ENCODE results near the gene MYOD1.

MYOD1 gene

DNA sequence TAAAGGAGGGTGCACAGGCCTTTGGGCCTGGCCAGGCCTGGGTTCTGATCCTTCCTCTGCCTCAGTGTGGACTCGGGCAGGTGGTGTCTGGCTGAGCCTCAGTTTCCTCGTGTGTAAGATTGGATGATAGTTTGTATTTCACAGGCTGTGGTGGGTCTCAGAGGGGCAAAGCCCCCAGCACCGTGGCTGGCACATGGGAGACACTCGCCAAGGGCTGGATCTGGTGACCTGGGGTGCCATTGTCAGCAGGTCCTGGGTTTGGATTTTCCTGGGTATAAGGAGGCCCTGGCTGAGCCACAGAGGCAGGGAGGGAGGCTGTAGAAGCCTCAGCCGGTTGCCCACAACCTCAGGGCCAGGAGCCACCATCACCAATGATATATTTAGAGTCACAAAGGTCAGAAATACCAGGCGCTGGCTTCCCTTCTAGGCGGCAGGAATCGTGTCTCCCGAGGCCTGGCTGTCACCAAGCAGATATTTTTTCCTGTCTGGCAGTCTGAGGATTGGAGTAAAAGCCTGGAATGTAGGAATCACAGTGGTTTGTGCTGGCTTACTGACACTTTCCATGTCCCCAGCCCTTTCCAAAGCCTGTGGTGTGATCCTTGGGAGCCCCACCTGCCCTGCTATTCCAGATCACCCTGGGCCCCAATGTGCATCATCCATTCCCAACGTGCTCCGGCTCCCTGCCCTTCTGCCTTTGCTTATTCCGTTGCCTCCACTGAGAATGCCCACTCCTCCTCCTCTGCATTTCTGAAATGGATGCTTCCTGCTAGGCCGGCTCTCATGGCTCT lies 30.8 kb downstream of the MYOD1 start:
- DNase-seq (ENCODE audit: low read depth in 2 of 2) = no peak

DNA sequence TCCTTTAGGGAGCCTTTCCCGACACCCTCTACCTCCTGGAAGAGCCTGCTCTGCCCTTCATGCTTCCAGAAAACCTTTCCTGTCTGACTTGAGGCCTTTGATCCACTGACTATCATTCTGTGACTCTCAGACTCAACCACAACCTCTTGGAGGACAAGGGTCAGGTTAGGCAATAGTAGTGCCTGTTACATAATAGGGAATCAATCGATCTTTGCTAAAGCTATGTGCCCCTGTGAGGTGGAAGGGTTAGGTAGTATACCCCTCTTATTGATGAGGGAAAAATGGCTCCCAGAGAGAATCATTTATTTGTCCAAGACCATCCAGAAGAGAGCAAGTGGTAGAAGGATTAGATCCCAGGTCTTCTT lies 31.4 kb downstream of the MYOD1 start:
- no peak for DNase-seq (ENCODE audit: low read depth in 2 of 2)

DNA sequence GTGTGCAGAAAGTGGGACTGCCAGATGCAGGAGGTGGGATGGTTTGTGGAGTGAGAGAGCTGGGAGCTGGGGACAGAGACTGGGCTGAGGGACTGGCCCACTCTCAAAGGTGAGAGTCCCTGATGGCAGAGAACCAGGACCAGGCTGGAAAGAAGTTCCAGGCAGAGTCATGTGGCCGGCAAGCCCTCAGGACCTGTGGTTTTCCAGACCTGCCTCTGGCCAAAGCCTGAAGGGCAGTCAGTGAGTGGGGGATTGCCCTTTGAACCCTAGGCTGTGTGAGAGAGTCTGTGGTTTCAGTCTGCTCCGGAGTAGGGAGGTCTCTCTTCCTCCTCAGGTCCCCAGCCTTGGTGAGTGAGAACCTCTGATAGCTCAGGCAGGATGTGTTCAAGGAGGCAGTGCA lies 32.2 kb downstream of the MYOD1 start:
- DNase-seq (ENCODE audit: low read depth in 2 of 2) = no peak

DNA sequence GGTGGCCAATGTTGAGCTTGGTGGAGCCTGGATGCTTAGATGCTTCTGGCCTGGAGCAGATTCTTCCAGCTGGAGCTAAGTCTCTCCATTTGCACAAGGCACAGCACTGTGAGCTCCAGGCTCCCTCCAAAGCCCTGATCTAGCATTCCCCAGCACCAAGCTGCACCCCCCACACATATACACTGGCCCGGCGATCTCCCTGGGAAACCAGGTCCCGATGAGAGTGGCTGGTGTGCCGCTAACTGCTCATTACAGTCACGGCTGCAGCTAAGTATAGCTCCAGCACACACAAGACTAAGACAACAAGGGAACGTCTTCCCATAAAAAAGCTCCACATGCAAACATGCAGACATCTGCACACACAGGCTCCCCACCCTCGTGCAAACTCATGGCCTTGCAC lies 32.8 kb downstream of the MYOD1 start:
- DNase-seq (ENCODE audit: low read depth in 2 of 2) = no peak

DNA sequence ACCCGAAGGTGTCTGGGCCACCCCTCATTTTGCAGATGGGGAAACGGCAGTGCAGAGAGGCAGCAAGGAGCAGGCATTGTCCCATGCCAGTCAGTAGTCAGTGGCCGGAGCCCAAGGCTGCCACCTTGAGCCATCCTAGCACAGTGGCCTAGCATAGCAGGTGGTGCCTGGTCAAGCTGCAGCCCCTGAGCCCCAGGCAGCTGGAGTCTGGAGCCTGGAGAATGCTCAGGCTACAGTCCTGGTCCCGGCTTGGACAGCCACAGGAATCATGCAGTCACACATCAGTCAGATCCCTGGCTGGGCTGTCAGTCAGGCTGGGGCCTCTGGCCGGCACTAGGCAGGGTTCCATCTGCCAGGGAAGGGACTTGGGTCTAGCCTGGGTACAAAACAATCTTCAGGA lies 33.8 kb downstream of the MYOD1 start:
- no peak for DNase-seq (ENCODE audit: low read depth in 2 of 2)

DNA sequence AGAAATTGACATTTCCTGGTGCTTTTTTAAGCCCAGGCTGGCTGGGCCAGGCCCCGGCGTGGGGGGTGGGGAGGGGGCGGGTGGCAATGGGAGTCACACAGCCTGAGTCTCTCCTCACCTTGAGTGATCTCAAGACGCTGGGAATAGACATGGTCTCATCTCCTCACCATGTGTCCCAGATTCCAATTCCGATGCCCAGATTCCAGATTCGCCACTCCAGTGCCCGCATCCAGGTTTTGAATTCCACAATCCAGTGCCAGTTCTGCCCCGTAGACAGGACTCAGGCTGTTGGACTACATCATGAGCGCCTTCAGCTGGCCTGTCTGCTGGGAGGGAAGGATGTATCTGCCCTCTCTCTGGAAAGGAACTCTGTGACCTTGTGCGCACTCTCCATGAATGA lies 34.3 kb downstream of the MYOD1 start:
- DNase-seq (ENCODE audit: low read depth in 2 of 2) = no peak

DNA sequence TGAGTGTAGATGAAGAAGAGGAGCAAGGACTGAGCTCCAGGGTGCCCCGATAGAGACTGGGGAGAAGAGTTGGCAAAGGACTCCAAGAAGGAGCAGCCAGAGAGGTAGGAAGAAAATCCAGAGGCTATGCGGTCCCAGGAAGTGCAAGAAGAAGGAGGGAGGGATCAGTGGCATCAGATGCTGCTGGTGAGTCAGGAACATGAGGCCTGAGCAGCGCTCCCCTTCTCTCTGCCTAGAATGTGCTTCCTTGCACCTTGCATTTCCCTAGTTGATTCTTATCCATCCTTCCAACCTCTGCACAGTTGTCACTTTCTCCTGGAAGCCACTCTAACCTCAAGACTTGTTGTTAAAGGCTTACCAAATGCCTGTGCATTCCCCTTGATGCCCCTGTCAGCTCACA lies 36.5 kb downstream of the MYOD1 start:
- no peak for DNase-seq (ENCODE audit: low read depth in 2 of 2)

DNA sequence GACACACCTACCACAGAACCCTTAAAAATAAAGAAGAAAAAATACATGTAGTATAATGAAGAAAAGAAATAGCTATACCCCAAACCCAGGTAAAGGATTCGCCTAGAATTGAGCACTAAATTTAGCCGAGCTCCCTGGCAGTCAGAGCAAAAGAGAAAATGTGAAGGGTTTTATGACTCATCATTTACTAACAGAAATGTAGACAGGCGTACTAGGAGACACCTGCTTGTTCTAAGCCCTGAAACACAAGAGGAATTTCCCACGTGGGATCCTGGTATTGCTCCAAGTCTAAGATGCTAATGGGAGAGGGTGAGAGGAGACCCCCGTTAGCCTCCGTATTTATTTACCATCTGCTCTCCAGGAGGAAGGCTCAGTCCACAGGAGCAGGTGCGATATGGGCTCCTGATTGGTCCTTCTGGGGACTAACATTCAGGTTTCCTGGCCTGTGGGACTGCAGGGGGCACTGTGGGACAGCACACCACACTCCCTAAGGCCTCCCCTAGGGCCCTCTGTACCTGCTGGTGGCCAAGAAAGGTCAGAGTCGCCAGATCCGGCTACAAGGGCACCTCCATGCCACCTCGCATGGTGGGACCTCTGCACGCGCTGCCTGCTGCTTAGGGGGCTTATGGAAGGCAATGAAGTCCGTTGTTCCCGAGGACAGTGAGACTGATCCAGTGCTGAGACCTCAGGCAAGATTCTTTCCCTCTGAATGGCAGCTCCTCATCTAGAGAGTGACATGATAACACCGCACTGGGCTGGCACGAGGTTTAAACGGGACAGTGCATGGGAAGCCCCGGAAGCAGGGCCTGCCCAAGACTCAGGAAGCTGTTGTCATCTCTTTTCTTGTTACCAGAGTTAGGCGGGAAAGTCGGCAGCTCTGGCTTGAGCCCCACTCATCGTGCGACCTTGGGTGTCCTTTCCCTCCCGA lies 41.0 kb downstream of the MYOD1 start:
- no peak for DNase-seq (ENCODE audit: low read depth in 2 of 2)

DNA sequence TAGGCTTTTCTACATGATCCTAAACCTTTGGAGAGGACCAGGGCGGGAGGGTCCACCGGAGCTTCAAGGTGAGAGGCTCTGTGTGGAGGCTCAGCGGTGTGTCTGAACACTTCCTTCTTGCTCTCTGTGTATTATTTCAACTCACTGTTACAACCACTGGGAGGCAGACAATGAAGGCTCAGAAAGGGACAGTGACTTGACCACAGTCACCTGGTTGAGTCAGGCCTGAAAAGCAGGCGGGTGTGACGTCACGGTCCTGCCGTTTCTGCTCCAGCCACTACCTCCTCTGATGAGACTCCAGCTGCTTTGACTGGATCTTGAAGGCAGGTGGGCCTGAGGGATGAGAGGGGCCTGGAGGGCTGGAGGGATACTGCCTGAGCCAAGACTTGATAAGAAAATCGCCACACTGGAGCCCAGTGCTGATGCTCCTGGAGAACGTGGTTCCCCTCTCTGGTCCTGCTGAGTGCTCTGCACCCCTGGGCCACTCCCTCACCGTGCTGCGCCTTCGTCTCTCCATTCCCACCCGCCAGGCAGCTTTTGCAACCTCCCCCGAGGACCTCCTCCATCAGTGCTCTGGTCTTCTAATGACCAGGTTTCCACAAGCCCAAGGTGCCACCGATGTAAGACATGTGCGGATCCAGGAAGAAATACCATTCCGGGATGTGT lies 43.1 kb downstream of the MYOD1 start:
- DNase-seq (ENCODE audit: low read depth in 2 of 2) = no peak

DNA sequence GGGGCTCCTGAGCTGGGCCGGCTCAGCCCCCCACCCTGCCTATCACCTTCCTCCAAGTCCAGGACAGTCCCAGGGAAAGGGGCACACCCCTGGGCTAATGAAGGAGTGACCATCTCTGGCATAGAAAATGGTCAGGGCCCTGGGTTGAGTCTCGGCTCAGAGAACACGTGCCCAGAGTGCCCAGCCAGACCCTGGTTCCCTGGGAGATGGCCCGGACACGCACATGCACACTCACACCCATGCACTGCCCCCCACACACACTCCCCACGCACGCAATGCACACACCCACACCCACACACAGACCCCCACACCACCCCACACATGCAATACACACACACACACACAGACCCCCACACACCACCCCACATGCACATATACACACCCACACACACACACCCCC lies 43.9 kb downstream of the MYOD1 start:
- no peak for DNase-seq (ENCODE audit: low read depth in 2 of 2)

DNA sequence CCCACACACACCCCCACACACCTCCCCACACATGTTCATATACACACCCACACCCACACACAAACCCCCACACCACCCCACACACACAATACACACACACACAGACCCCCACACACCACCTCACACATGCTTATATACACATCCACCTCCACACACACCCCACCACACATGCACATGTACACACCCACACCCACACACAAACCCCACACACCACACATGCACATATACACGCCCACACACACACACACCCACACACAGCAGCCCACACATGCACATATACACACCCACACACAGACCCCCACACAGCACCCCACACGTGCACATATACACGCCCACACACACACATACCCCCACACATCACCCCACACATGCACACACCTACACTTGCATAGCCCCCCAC lies 44.3 kb downstream of the MYOD1 start:
- no peak for DNase-seq (ENCODE audit: low read depth in 2 of 2)

DNA sequence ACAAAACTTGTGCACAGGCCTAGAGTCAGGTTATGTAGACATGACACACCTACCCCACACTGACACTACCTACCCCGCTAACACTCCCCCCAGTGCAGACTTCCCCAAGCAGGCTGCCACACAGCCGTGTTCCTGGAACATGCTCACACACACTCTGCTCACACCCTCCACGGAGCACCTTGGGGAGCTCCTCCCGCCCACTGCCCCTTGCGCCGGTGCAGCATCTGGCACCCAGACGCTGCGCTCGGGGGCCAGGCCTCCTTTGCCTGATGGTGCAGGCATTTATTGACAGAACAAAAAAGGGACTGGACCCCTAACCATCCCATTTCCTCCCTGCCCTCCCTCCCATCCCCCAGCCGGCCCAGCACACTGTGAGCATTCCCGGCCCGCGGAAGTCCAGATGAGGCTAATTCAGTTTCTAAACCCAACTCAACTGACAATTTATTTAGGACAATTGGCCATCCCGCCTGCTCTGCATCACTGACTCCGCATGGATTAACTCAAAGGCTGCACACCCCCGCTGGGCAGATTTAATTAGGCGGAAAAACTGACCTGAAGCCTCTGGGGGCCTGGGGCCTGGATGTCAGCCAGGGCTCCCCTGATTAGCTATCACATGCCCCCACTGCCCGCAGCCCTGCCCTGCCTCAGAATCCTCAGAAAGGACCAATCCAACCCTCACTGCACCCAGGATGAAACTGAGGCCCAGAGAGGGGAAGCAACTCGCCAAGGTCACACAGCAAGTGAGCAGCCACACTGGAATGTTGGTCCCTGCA lies 45.3 kb downstream of the MYOD1 start:
- no peak for DNase-seq (ENCODE audit: low read depth in 2 of 2)

DNA sequence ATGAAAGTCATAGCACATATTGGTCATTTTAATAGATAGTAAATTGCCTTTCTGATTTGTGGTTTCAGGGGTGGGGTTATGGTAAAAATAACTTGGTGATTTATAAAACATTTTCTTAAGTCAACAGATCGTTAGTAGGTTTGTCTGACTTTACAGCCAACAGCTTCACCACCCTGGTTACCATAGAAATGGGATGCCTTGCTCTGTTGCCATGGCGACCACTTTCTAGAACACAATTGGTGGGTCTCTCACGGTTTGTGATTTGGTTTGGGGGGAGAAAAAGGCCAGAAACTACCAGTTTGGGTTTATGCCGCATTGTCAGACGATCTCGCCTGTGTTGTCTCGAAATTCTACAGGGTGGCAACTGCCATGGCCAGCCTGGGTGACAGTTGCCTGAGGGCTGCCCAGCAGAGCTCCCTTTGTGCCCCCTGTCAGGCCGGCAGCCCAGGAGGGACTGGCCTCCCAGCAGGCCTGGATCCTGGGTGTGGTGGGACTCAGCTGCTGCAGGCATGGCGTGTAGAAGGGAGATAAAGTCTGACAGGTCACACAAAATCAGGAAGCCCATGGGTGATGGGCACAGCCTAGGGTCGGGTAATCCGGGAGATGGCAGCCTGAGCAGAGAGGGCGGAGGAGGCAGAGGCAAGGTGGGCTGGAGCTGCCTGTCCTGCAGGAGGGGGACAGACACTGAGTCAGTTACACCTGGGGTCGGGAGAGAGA lies 46.1 kb downstream of the MYOD1 start:
- no peak for DNase-seq (ENCODE audit: low read depth in 2 of 2)

DNA sequence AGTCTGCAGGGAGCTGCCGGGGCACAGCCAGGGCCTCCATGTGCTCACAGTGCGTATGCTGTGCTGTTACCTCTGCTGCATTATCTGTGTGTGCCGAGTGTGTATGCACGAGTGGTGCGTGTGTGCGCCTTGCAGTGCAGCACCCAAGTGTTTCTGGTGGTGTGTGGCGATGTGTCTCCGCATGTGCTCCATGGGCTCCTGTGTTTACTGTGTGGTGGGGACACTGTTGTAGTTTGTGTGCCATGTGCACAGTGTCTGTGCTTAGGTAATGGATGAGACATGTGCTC lies 46.6 kb downstream of the MYOD1 start:
- no peak for DNase-seq (ENCODE audit: low read depth in 2 of 2)

DNA sequence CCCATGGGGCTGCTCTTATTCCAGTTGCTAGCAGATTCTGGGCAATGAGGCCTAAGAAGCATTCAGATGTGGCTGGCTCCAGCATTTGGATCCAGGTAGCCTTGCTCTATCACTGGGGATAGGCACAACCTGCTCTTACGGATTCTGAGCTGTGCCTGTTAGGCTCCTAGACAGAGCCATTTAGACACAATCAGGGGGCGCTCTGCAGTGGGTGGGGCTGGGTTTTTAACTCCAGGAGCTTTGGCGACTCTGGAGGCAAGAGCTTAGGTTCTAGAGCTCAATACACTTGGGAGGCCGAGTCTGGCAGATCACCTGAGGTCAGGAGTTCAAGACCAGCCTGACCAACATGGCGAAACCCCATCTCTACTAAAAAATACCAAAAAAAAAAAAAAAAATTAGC lies 47.2 kb downstream of the MYOD1 start:
- no peak for DNase-seq (ENCODE audit: low read depth in 2 of 2)

DNA sequence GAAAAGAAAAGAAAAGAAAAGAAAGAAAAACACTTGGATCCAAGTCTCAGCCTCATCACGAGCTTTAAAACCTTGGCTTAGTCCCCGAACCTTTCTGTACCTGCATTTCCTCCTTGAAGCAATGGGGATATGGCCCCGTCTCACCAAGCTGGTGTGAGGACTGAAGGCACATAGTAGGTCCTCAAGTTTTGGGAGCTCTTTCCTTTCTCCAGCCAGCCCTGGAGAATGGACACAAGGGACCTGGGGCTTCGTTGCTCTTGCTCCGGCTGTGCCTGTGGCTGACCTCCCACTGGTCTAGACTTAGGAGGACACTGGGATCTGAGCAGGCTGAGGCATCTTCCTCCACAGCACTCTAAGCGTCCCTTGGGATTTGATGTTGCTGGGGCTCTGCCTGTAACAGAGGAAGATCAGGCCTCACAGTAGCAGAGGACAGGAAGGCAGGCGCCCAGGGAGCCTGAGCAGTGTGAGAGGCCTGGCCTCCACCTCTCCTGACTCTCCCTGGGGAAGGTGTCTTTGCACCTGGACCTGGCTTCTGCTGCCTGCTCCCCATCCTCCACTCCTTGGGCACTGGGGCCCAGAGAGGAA lies 48.0 kb downstream of the MYOD1 start:
- no peak for DNase-seq (ENCODE audit: low read depth in 2 of 2)

DNA sequence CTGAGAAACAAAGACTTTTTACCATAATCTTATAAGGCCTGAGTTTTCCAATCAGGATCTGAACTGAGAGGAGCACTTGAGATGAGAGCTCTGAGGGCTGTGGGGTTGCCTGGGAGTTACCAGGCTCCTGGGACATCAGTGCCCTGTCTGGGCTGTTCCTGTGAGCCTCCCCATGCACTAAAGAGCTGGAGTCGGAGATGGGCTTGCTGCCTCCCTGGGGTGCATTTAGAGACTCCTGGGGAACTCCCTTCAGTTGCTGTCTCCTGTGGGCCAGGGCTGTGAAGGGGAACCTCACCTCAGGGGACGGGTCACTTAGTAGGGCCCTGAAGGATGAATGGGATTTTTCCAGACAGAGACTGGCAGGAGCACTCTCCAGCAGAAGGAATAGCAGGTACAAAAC lies 48.5 kb downstream of the MYOD1 start:
- DNase-seq (ENCODE audit: low read depth in 2 of 2) = no peak

DNA sequence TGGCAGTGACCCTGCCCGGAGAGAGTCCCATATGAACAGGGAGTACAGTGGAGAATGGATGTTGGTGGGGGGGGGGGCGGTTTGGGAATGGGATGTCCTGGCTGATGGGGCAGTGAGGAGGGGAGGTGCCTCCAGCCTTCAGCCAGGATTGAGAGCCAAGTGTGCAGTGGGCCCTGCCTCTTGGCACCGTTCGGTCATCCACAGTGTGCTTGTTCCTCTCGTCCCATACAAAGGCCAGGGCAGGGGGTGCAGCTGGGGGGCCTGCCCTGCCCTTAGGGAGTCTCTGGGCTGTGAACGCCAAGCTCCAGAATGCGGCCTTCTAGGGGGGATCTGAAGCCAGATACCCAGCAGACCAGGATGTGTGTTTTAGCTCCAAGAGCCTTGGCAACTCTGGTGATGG lies 49.2 kb downstream of the MYOD1 start:
- no peak for DNase-seq (ENCODE audit: low read depth in 2 of 2)

DNA sequence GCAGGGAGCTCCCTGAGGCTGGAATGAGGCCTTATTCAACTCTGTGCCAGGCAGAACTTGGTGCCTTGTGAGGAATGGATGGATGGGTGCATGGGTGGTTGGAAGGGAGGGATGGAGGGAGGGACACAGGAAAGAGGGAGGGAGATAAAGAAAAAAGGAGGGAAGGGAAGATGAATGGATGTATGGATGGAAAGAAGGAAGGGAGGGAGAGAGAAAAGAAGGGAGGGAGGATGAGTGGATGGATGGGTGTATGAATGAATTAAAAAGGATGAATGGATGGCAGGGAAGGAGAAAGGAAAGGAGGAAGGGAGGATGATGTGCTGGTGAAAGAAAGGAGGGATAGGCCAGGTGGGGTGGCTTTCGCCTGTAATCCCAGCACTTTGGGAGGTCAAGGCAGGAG lies 49.8 kb downstream of the MYOD1 start:
- DNase-seq (ENCODE audit: low read depth in 2 of 2) = no peak

DNA sequence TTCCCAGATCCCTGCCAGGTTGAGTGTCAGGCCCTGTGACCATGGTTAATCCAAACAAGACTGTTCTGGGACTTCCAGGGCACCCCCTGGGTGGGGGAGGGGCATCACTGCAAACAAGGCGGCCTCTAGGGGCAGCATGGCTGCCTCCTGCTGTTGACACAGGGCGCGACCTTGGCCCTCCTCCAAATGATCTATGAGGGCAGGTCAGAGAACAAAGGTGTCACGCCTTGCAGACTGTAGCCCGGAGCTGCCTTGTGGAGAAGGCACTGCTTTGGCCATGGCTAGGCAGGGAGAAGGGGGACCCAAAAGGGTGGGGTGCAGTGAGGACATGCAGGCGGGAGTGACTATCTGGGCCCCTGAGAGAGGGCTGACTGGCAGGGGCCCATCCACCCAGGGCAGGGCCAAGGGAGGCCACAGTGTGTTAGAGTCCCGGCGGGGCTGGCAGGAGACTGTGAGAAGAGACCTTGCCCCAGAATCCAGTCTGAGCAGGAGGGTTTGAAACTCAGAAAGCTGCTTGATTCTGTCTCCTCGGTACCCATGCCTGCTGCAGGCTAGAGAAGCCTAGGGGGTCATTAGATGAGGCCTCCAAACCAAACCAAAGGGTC lies 50.8 kb downstream of the MYOD1 start:
- DNase-seq (ENCODE audit: low read depth in 2 of 2) = no peak

DNA sequence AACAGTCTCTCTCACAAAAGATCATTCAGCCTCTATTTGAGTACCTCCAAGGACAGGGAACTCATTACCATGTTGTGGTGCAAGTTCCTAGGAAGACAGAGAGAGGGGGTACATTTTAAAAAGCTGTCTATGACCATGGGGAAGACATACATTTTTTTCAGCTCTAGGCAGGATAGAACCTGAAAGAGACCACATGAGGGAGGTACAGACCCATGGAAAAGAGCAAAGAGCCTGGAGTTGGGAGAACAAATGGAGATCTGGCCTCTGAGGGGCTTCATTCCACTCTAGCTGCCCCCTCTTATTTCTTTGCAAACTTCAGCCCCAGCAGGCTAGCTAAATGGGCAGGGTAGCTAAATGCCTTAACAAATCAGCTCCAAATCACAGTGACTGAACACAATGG lies 51.5 kb downstream of the MYOD1 start:
- DNase-seq (ENCODE audit: low read depth in 2 of 2) = no peak

Measured in stimulated activated CD8-positive, alpha-beta memory T cell treated with anti-CD3 and anti-CD28 coated beads, Interleukin-7, amount 100 ng/mL, for 1 hour (primary cell).